ENCODE data around the gene NPHP4. TPM values are rescaled to one million over a fixed set of nuclear protein-coding genes. Genes with fewer than 3 reads are reported as not detected.

Gene NPHP4
- total RNA-seq, 1 experiment from 2014 or later = 10.7 TPM

DNA sequence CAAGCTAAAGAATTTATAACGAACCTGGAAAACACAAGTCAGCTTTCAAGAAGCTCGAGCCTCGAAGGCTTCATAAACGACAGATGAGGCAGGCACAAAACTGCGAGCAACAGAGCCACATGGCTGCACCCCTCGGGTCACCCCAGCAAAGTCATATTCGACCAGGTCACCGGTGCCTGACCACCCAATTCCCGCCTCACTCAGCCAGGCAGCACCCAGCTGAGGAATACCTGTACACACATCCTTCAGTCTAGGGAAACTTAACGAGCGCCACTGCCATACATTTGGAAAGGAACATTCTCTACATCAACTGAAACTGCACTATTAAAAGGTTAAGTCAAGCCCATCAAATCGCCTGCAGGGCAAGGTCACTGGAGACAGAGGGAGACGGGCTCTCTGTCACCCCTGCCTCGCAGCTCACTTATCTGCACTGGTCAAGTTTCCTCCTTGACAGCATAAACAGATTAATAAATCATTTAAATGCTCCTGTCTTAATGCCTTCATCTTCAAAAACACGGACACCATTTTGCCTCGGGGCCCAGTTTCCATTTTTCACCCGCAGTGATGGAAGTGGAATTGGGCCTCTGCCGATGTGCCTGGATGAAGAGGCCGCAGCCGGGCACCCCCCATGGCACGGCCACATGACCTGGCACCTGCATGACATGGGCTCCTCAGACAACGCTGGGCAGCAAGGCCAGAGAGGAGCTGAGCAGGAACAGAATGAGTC is 20.6 kb downstream of the NPHP4 start:
- Histone ChIP-seq H3K36me3 (no peaks in the 10 kb centered on the region; the same call in 1 of the 2 replicates), H3K27me3 (no peaks in the 10 kb centered on the region), H3K9me3 (no peaks in the 10 kb centered on the region), H3K4me3 (no peak overlapping the region)
- DNase-seq = no peak

- no peaks in the 10 kb centered on the region for H3K27me3 ChIP-seq
- no peaks in the 10 kb centered on the region for H3K9me3 ChIP-seq
- no peak overlapping the region for H3K4me3 ChIP-seq
- no peaks in the 10 kb centered on the region; the same call in 1 of the 2 replicates for H3K36me3 ChIP-seq
- no peak for DNase-seq
Observed at GRCh38 chr1:5970610-5971273, 21.5 kb downstream of the NPHP4 start.

GRCh38 chr1:5969168-5969567 is 23.1 kb downstream of the NPHP4 start:
- no peaks in the 10 kb centered on the region for H3K9me3 ChIP-seq
- DNase-seq = no peak
- no peaks in the 10 kb centered on the region for H3K27me3 ChIP-seq
- H3K36me3 ChIP-seq = no peaks in the 10 kb centered on the region; the same call in 1 of the 2 replicates
- no peak overlapping the region for H3K4me3 ChIP-seq

DNA sequence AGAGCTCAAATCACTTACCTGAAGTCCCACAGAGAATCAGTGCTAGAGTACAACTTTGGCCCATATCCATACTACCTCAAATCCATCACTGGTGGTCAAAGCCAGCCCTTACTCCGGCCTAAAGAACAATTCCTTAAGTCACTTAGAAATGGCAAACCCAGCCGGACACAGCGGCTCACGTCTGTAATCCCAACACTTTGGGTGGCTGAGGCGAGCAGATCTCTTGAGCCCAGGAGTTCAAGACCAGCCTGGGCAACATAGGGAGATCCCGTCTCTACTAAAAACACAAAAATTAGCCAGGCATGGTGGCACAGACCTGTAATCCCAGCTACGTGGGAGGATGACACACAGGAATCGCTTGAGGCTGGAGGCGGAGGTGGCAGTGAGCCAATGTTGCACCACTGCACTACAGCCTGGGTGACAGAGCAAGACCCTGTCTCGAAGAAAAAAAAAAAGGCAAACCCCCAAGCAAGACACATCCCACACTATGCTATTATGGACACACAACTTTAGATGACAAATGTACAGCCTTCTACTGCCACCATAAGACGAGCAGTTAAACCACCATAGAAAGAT is 24.0 kb downstream of the NPHP4 start:
- no peaks in the 10 kb centered on the region for H3K9me3 ChIP-seq
- H3K36me3 ChIP-seq = no peaks in the 10 kb centered on the region; the same call in 1 of the 2 replicates
- DNase-seq = no peak
- H3K4me3 ChIP-seq = no peak overlapping the region
- no peaks in the 10 kb centered on the region for H3K27me3 ChIP-seq

- DNase-seq = no peak
- Histone ChIP-seq H3K9me3 (no peaks in the 10 kb centered on the region), H3K36me3 (no peaks in the 10 kb centered on the region; the same call in 1 of the 2 replicates), H3K4me3 (no peak overlapping the region), H3K27me3 (no peaks in the 10 kb centered on the region)
Observed at GRCh38 chr1:5967351-5968160, 24.7 kb downstream of the NPHP4 start.

GRCh38 chr1:5966543-5967205 is 25.6 kb downstream of the NPHP4 start:
- H3K36me3 ChIP-seq = no peaks in the 10 kb centered on the region; the same call in 1 of the 2 replicates
- no peak for DNase-seq

DNA sequence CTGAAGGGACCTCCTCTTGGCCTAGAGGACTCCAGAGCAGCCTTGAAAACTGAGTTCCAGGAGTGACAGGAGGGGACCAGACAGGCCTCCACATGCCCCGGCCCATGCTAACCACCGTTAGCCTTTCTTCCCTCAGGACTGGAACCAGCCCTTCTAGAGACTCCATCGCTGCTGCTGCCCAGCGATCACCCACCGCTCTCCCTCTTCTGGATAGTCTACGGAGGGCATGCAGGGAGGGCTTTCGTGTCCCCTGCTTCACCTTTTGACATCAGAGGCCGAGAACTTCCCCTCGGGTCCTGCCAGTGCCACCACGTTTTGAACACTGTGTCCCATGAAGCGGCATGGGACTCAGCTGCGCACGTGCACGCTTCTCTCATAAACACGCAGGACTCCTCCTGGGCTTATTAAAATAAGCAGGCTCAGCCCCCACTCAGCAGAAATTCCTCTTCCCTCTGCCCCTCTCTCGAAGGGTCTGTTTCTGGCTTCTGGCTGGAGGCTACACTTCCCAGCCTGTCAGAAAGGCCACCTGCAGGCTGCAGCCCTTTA is 26.6 kb downstream of the NPHP4 start:
- H3K4me3 ChIP-seq = no peak overlapping the region
- no peaks in the 10 kb centered on the region for H3K27me3 ChIP-seq
- no peak for DNase-seq
- no peaks in the 10 kb centered on the region for H3K9me3 ChIP-seq
- no peaks in the 10 kb centered on the region; the same call in 1 of the 2 replicates for H3K36me3 ChIP-seq

More at GRCh38 chr1:5966543-5967205, 25.6 kb downstream of the NPHP4 start:
- Histone ChIP-seq H3K27me3 (no peaks in the 10 kb centered on the region), H3K4me3 (no peak overlapping the region), H3K9me3 (no peaks in the 10 kb centered on the region)

DNA sequence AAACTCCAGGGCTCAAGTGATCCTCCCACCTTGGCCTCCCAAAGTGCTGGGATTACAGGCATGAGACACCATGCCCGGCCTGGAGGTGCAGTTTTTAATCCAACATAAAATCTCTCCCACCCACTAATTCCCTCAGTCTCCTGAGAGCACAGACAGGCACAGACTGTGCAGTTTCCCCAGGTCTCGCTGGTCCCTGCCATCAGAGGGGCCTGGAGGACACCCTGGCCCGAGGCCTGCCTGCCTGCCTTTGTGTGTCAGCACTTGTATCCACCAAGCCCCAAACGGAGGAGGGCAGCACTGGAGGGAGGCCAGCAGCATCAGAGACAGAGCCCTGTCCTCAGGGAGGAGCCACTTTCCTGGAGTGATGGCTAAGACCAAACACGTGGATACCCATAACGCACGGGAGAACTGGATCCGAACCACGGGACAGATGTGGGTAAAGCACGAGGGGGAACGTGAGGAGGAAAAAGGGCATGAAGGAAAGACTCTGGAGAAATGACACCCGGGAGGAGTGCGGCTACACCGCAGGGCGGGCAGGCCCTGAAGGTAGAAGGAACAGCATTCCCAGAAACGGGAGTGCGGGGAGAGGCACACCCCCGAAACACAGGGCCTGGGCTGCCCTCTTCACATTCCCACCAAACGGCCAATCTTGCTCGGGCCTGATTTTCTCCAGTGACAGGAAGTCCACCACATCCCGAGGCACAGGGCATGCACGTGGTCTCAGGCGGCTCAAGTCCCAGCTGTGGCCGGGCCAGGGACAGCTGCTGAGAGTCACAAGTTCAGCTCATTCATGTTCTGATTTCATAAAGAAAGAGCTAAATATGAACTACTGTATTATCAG is 29.7 kb downstream of the NPHP4 start:
- no peaks in the 10 kb centered on the region; the same call in none of the 2 replicates for H3K36me3 ChIP-seq
- H3K27me3 ChIP-seq = no peaks in the 10 kb centered on the region
- no peak overlapping the region for H3K4me3 ChIP-seq
- no peaks in the 10 kb centered on the region for H3K9me3 ChIP-seq
- no peak for DNase-seq

GRCh38 chr1:5961601-5962000 is 30.6 kb downstream of the NPHP4 start:
- no peak overlapping the region for H3K4me3 ChIP-seq
- no peak for DNase-seq
- no peaks in the 10 kb centered on the region for H3K9me3 ChIP-seq
- no peaks in the 10 kb centered on the region for H3K27me3 ChIP-seq
- peaks cover 3% of the 10 kb centered on the region for H3K36me3 ChIP-seq

DNA sequence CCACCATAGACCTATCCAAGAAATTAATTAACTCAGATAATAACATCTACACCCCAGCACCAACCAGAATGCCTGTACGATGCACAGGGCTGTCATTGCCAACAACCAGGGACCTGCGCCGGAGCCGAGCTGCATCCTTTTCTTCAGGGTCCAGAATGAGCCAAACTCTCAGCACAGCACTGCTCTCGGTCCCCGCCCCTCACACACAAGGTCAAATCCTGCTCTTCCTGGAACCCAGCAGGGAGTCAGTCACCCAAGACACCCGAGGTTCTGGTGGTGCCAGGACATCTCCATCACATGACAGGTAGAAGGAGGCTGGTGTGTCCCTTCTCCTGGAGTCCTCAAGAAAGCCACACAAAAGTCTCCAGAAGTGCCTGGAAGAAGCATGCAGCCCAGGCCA is 31.9 kb downstream of the NPHP4 start:
- H3K27me3 ChIP-seq = no peaks in the 10 kb centered on the region
- H3K36me3 ChIP-seq = peaks cover 3% of the 10 kb centered on the region
- no peaks in the 10 kb centered on the region for H3K9me3 ChIP-seq
- H3K4me3 ChIP-seq = no peak overlapping the region
- no peak for DNase-seq

DNA sequence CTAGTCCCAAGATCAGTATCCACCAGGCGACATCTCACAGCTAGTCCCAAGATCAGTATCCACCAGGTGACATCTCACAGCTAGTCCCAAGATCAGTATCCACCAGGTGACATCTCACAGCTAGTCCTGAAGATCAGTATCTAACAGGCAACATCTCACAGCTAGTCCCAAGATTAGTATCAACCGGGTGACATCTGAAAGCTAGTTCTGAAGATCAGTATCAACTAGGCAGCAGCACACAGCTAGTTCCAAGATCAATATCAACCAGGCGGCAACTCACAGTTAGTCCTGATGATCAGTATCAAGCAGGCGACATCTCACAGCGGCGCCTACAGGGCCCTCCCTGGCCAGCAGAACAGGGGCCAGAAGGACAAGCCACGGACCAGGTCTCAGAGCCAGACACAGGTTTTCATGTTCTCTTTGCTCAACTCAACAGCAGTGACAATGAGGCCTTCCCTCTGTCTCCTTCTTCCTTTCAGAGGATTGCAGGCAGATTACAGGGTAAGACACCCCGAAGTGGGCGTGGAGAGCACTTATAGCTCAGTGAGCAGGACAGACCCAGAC is 32.5 kb downstream of the NPHP4 start:
- Histone ChIP-seq H3K27me3 (no peaks in the 10 kb centered on the region), H3K36me3 (peaks cover 3% of the 10 kb centered on the region), H3K4me3 (no peak overlapping the region), H3K9me3 (no peaks in the 10 kb centered on the region)
- no peak for DNase-seq

GRCh38 chr1:5959087-5959486 is 33.1 kb downstream of the NPHP4 start:
- H3K4me3 ChIP-seq = no peak overlapping the region
- DNase-seq = no peak
- peaks cover 3% of the 10 kb centered on the region for H3K36me3 ChIP-seq
- H3K27me3 ChIP-seq = no peaks in the 10 kb centered on the region
- H3K9me3 ChIP-seq = no peaks in the 10 kb centered on the region

- no peaks in the 10 kb centered on the region for H3K9me3 ChIP-seq
- H3K36me3 ChIP-seq = peaks cover 3% of the 10 kb centered on the region
- H3K4me3 ChIP-seq = no peak overlapping the region
- no peak for DNase-seq
- H3K27me3 ChIP-seq = no peaks in the 10 kb centered on the region
Observed at GRCh38 chr1:5956022-5956830, 36.0 kb downstream of the NPHP4 start.

DNA sequence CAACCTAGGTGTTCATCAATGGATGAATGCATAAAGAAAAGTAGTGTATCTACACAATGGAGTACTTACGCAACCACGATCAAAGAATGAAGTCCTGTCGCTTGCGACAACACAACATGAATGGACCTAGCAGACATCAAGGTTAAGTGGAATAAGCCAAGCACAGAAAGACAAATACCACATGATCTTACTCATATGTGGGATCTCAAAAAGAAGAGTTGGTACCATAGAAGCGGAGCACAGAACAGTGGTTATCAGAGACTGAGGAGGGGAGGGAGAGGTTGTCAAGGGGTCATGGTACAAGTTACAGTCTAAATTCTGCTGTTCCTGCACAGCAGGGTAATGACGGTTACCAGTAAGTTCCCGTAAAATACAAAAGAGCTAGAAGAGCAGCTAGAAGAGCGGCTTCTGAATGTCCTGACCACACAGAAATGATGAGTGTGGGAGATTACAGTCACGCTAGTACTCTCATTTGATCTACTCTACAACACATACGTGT is 36.7 kb downstream of the NPHP4 start:
- Histone ChIP-seq H3K9me3 (no peaks in the 10 kb centered on the region), H3K36me3 (peaks cover 3% of the 10 kb centered on the region), H3K4me3 (no peak overlapping the region), H3K27me3 (no peaks in the 10 kb centered on the region)
- no peak for DNase-seq

Data from MG63 (cell line).